Liver (tissue), 9 donors: ENCODE data around the gene TAS2R46. TPM values are rescaled to one million over a fixed set of nuclear protein-coding genes. Genes with fewer than 3 reads are reported as not detected.
"Not testable (repeated sequence)": the region's sequence is repeated elsewhere in the genome, so short reads cannot be mapped to it uniquely, and the experiment has no call there.

ENCODE experiments used
- DNase-seq: peaks from one replicate; pipeline ENCODE4 v3.0.0-alpha.2; 2017; ENCODE audit warnings: low spot score
- H3K27ac ChIP-seq, 2 donors: one replicate each; pipeline ENCODE4 v1.7.0; 2013; ENCODE audit warnings: inconsistent platforms in 2 of 2, low read length in 2 of 2, control low read depth in 1 of 2, low read depth in 1 of 2, mild to moderate bottlenecking in 1 of 2
- H3K27me3 ChIP-seq, 4 donors: one replicate each; pipeline versions ENCODE4 v1.6.1 to v1.7.0; 2013; ENCODE audit warnings: low read length in 3 of 4, inconsistent platforms in 1 of 4, mild to moderate bottlenecking in 1 of 4, moderate library complexity in 1 of 4; ENCODE audit not compliant: control insufficient read depth in 4 of 4, insufficient read depth in 4 of 4
- H3K36me3 ChIP-seq, 4 donors: one replicate each; pipeline versions ENCODE4 v1.6.1 to v1.7.0; 2013; ENCODE audit warnings: low read length in 3 of 4, mild to moderate bottlenecking in 3 of 4, low read depth in 1 of 4, moderate library complexity in 1 of 4; ENCODE audit not compliant: control insufficient read depth in 4 of 4, insufficient read depth in 3 of 4
- H3K4me1 ChIP-seq, 4 donors: one replicate each; pipeline versions ENCODE4 v1.6.1 to v1.7.0; 2013; ENCODE audit warnings: low read length in 3 of 4, mild to moderate bottlenecking in 3 of 4, moderate library complexity in 1 of 4; ENCODE audit not compliant: control insufficient read depth in 4 of 4, insufficient read depth in 4 of 4
- H3K4me3 ChIP-seq, 3 donors: one replicate each; pipeline versions ENCODE4 v1.6.1 to v1.7.0; 2013; ENCODE audit warnings: low read length in 3 of 3, control low read depth in 1 of 3, low read depth in 1 of 3, mild to moderate bottlenecking in 1 of 3
- H3K9ac ChIP-seq, 2 donors: one replicate each; pipeline ENCODE4 v1.7.0; 2013; ENCODE audit warnings: low read length in 2 of 2, mild to moderate bottlenecking in 2 of 2, moderate library complexity in 2 of 2, control low read depth in 1 of 2, low read depth in 1 of 2
- H3K9me3 ChIP-seq, 4 donors: one replicate each; pipeline versions ENCODE4 v1.6.1 to v1.7.0; 2013; ENCODE audit warnings: low read length in 3 of 4; ENCODE audit not compliant: control insufficient read depth in 4 of 4
- CTCF ChIP-seq: fragments of 150-350 bp; IDR thresholded peaks from 2 replicates; pipeline ENCODE4 v1.5.1; 2017; ENCODE audit warnings: improper control_type of control experiment, low read depth, low read length; ENCODE audit not compliant: missing input control
- FOXA2 ChIP-seq: IDR thresholded peaks from 2 replicates; pipeline ENCODE4 v1.6.1; 2016; ENCODE audit warnings: antibody characterized with exemption
- HNF4A ChIP-seq, 2 donors: conservative IDR thresholded peaks; 2 replicates each; pipeline ENCODE4 v1.6.1; 2016; ENCODE audit warnings: antibody characterized with exemption in 2 of 2, mild to moderate bottlenecking in 2 of 2
- RAD21 ChIP-seq, 2 donors: IDR thresholded peaks; 2 replicates each; pipeline ENCODE4 v1.6.1; 2016; ENCODE audit warnings: antibody characterized with exemption in 2 of 2, mild to moderate bottlenecking in 2 of 2
- ZBTB33 ChIP-seq: IDR thresholded peaks from 2 replicates; pipeline ENCODE4 v1.6.1; 2016; ENCODE audit warnings: antibody characterized with exemption
- WGBS: extraction: QIAGEN DNeasy Blood & Tissue Kit; methylation state at CpG from one replicate; pipeline ENCODE4 v1.1.7; 2013; 5-methylcytosine and 5-hydroxymethylcytosine counted together
- polyA plus RNA-seq, 2 donors: library from polyadenylated mRNA; stranded (reverse) in 1 of 2; unstranded in 1 of 2; fragments of 200-250 nt in 1 of 2; fragments of >200 nt in 1 of 2; fragmentation: Nextera tagmentation in 1 of 2; extraction: Ambion mirVana in 1 of 2; gene quantifications; one replicate each; pipeline versions ENCODE4 v1.2.1 to v1.2.3, GENCODE V29; 2013 to 2015
- total RNA-seq, 2 donors: library from RNA; depleted of rRNA; stranded (reverse); fragments of >200 nt; gene quantifications; one replicate each; pipeline ENCODE4 v1.2.3, GENCODE V29; 2014
- donor health status: healthy.
- donor health status: healthy.
- donor health status: healthy.
- donor health status: healthy.
- donor health status: healthy.

Gene TAS2R46
- total and polyA plus RNA-seq, 4 donors, result 0.35 to 6.7 (median 1.1) TPM; not detected in 1

- Histone ChIP-seq H3K4me3 (no peak overlapping the region), H3K4me1 (no peaks in the 10 kb centered on the region), H3K36me3 (peaks cover 0 to 3% (median 0%) of the 10 kb centered on the region in 4 donors), H3K27me3 (no peaks in the 10 kb centered on the region), H3K9ac (no peak overlapping the region), H3K27ac (no peak overlapping the region), H3K9me3 (no peaks in the 10 kb centered on the region)
- no peak for DNase-seq
- 90% methylated on average over 3 of the region's 3 CpGs for WGBS
- TF ChIP-seq RAD21 (IDR thresholded peaks at IDR 0.05), result no peak
Measured at GRCh38 chr12:11039171-11039570, 22.9 kb downstream of the TAS2R46 start.

GRCh38 chr12:11033959-11034358 is 28.1 kb downstream of the TAS2R46 start:
- not testable (repeated sequence) for H3K4me3 ChIP-seq, H3K36me3 ChIP-seq, H3K9me3 ChIP-seq, H3K27me3 ChIP-seq, H3K4me1 ChIP-seq, H3K9ac ChIP-seq, H3K27ac ChIP-seq, DNase-seq
- WGBS, result 100% methylated on average over 1 of the region's 3 CpGs

GRCh38 chr12:11031307-11031706 is 30.8 kb downstream of the TAS2R46 start, which contains the start of gene TAS2R31:
TAS2R31 (minus strand) TSS chr12:11031407; CDS start chr12:11031335, 72 bp downstream.
- H3K36me3 ChIP-seq, result peaks cover 0 to 3% (median under 1%) of the 10 kb centered on the region in 4 donors
- no peak for TF ChIP-seq FOXA2
- H3K9ac ChIP-seq, result no peak within 1 kb of the TSS
- 98% methylated on average over 6 of the region's 6 CpGs for WGBS
- H3K9me3 ChIP-seq, result no peaks in the 10 kb centered on the region
- no peak within 1 kb of the TSS for H3K27ac ChIP-seq
- H3K4me3 ChIP-seq, result no peak within 1 kb of the TSS
- H3K27me3 ChIP-seq, result no peaks in the 10 kb centered on the region
- no peaks in the 10 kb centered on the region for H3K4me1 ChIP-seq
- no peak for DNase-seq

GRCh38 chr12:11026118-11026517 is 36.0 kb downstream of the TAS2R46 start:
- Histone ChIP-seq H3K27me3 (no peaks in the 10 kb centered on the region), H3K27ac (no peak overlapping the region), H3K36me3 (peaks cover 0 to 3% (median 2%) of the 10 kb centered on the region in 4 donors), H3K4me1 (no peaks in the 10 kb centered on the region), H3K4me3 (no peak overlapping the region), H3K9ac (no peak overlapping the region), H3K9me3 (no peaks in the 10 kb centered on the region)
- WGBS, result 95% methylated on average over 6 of the region's 6 CpGs
- TF ChIP-seq RAD21 (IDR thresholded peaks at IDR 0.05) (peak in 1 of 2 donors; percentile 20), HNF4A (conservative IDR thresholded peaks at IDR 0.05) (no peak)
- no peak for DNase-seq

- TF ChIP-seq CTCF (no peak), HNF4A (conservative IDR thresholded peaks at IDR 0.05) (peak in 1 of 2 donors; percentile 11), ZBTB33 (no peak)
- 77% methylated on average over 2 of the region's 2 CpGs for WGBS
Measured at GRCh38 chr12:11023387-11023786, 38.7 kb downstream of the TAS2R46 start.

More at GRCh38 chr12:11023387-11023786, 38.7 kb downstream of the TAS2R46 start:
- Histone ChIP-seq H3K27ac (no peak overlapping the region), H3K9ac (no peak overlapping the region), H3K27me3 (no peaks in the 10 kb centered on the region), H3K4me1 (no peaks in the 10 kb centered on the region), H3K4me3 (no peak overlapping the region), H3K36me3 (peaks cover 0 to 3% (median 2%) of the 10 kb centered on the region in 4 donors), H3K9me3 (no peaks in the 10 kb centered on the region)
- DNase-seq, result no peak
